Liver (tissue), 9 donors: ENCODE measurements around the gene PLB1. TPM values are rescaled to one million over a fixed set of nuclear protein-coding genes. Genes with fewer than 3 reads are reported as not detected.

ENCODE experiments used
- DNase-seq: peaks from one replicate; pipeline ENCODE4 v3.0.0-alpha.2; 2017; ENCODE audit warnings: low spot score
- H3K27ac ChIP-seq, 2 donors: one replicate each; pipeline ENCODE4 v1.7.0; 2013; ENCODE audit warnings: inconsistent platforms in 2 of 2, low read length in 2 of 2, control low read depth in 1 of 2, low read depth in 1 of 2, mild to moderate bottlenecking in 1 of 2
- H3K27me3 ChIP-seq, 4 donors: one replicate each; pipeline versions ENCODE4 v1.6.1 to v1.7.0; 2013; ENCODE audit warnings: low read length in 3 of 4, inconsistent platforms in 1 of 4, mild to moderate bottlenecking in 1 of 4, moderate library complexity in 1 of 4; ENCODE audit not compliant: control insufficient read depth in 4 of 4, insufficient read depth in 4 of 4
- H3K36me3 ChIP-seq, 4 donors: one replicate each; pipeline versions ENCODE4 v1.6.1 to v1.7.0; 2013; ENCODE audit warnings: low read length in 3 of 4, mild to moderate bottlenecking in 3 of 4, low read depth in 1 of 4, moderate library complexity in 1 of 4; ENCODE audit not compliant: control insufficient read depth in 4 of 4, insufficient read depth in 3 of 4
- H3K4me1 ChIP-seq, 4 donors: one replicate each; pipeline versions ENCODE4 v1.6.1 to v1.7.0; 2013; ENCODE audit warnings: low read length in 3 of 4, mild to moderate bottlenecking in 3 of 4, moderate library complexity in 1 of 4; ENCODE audit not compliant: control insufficient read depth in 4 of 4, insufficient read depth in 4 of 4
- H3K4me3 ChIP-seq, 3 donors: one replicate each; pipeline versions ENCODE4 v1.6.1 to v1.7.0; 2013; ENCODE audit warnings: low read length in 3 of 3, control low read depth in 1 of 3, low read depth in 1 of 3, mild to moderate bottlenecking in 1 of 3
- H3K9ac ChIP-seq, 2 donors: one replicate each; pipeline ENCODE4 v1.7.0; 2013; ENCODE audit warnings: low read length in 2 of 2, mild to moderate bottlenecking in 2 of 2, moderate library complexity in 2 of 2, control low read depth in 1 of 2, low read depth in 1 of 2
- H3K9me3 ChIP-seq, 4 donors: one replicate each; pipeline versions ENCODE4 v1.6.1 to v1.7.0; 2013; ENCODE audit warnings: low read length in 3 of 4; ENCODE audit not compliant: control insufficient read depth in 4 of 4
- ATF3 ChIP-seq: IDR thresholded peaks from 2 replicates; pipeline ENCODE4 v1.6.1; 2016; ENCODE audit warnings: antibody characterized with exemption
- CTCF ChIP-seq: fragments of 150-350 bp; IDR thresholded peaks from 2 replicates; pipeline ENCODE4 v1.5.1; 2017; ENCODE audit warnings: improper control_type of control experiment, low read depth, low read length; ENCODE audit not compliant: missing input control
- EGR1 ChIP-seq, 2 donors: IDR thresholded peaks; 2 replicates each; pipeline ENCODE4 v1.6.1; 2016 to 2018; ENCODE audit warnings: antibody characterized with exemption in 2 of 2, low read depth in 2 of 2
- FOXA1 ChIP-seq: IDR thresholded peaks from 2 replicates; pipeline ENCODE4 v1.6.1; 2016; ENCODE audit warnings: antibody characterized with exemption
- FOXA2 ChIP-seq: IDR thresholded peaks from 2 replicates; pipeline ENCODE4 v1.6.1; 2016; ENCODE audit warnings: antibody characterized with exemption
- GABPA ChIP-seq, 2 donors: IDR thresholded peaks in 1 of 2; conservative IDR thresholded peaks in 1 of 2; 2 replicates each; pipeline ENCODE4 v1.6.1; 2016; ENCODE audit warnings: antibody characterized with exemption in 2 of 2, mild to moderate bottlenecking in 1 of 2, moderate library complexity in 1 of 2
- HNF4A ChIP-seq, 2 donors: conservative IDR thresholded peaks; 2 replicates each; pipeline ENCODE4 v1.6.1; 2016; ENCODE audit warnings: antibody characterized with exemption in 2 of 2, mild to moderate bottlenecking in 2 of 2
- HNF4G ChIP-seq: IDR thresholded peaks from 2 replicates; pipeline ENCODE4 v1.6.1; 2016; ENCODE audit warnings: antibody characterized with exemption
- JUND ChIP-seq, 2 donors: IDR thresholded peaks; 2 replicates each; pipeline ENCODE4 v1.6.1; 2016; ENCODE audit warnings: antibody characterized with exemption in 2 of 2
- MAX ChIP-seq: IDR thresholded peaks from 2 replicates; pipeline ENCODE4 v1.6.1; 2016; ENCODE audit warnings: antibody characterized with exemption
- NR2F2 ChIP-seq: IDR thresholded peaks from 2 replicates; pipeline ENCODE4 v1.6.1; 2016; ENCODE audit warnings: antibody characterized with exemption
- RAD21 ChIP-seq, 2 donors: IDR thresholded peaks; 2 replicates each; pipeline ENCODE4 v1.6.1; 2016; ENCODE audit warnings: antibody characterized with exemption in 2 of 2, mild to moderate bottlenecking in 2 of 2
- REST ChIP-seq: IDR thresholded peaks from 2 replicates; pipeline ENCODE4 v1.6.1; 2016; ENCODE audit warnings: antibody characterized with exemption, mild to moderate bottlenecking
- RXRA ChIP-seq, 2 donors: IDR thresholded peaks; 2 replicates each; pipeline ENCODE4 v1.6.1; 2017 to 2018; ENCODE audit warnings: antibody characterized with exemption in 2 of 2, mild to moderate bottlenecking in 1 of 2
- SP1 ChIP-seq: IDR thresholded peaks from 2 replicates; pipeline ENCODE4 v1.6.1; 2018; ENCODE audit warnings: antibody characterized with exemption, mild to moderate bottlenecking
- TAF1 ChIP-seq: conservative IDR thresholded peaks from 2 replicates; pipeline ENCODE4 v1.6.1; 2016; ENCODE audit warnings: antibody characterized with exemption, mild to moderate bottlenecking
- YY1 ChIP-seq: IDR thresholded peaks from 2 replicates; pipeline ENCODE4 v1.6.1; 2016; ENCODE audit warnings: antibody characterized with exemption, mild to moderate bottlenecking
- ZBTB33 ChIP-seq: IDR thresholded peaks from 2 replicates; pipeline ENCODE4 v1.6.1; 2016; ENCODE audit warnings: antibody characterized with exemption
- WGBS: extraction: QIAGEN DNeasy Blood & Tissue Kit; methylation state at CpG from one replicate; pipeline ENCODE4 v1.1.7; 2013; 5-methylcytosine and 5-hydroxymethylcytosine counted together
- polyA plus RNA-seq, 2 donors: library from polyadenylated mRNA; stranded (reverse) in 1 of 2; unstranded in 1 of 2; fragments of 200-250 nt in 1 of 2; fragments of >200 nt in 1 of 2; fragmentation: Nextera tagmentation in 1 of 2; extraction: Ambion mirVana in 1 of 2; gene quantifications; one replicate each; pipeline versions ENCODE4 v1.2.1 to v1.2.3, GENCODE V29; 2013 to 2015
- total RNA-seq, 2 donors: library from RNA; depleted of rRNA; stranded (reverse); fragments of >200 nt; gene quantifications; one replicate each; pipeline ENCODE4 v1.2.3, GENCODE V29; 2014
- donor health status: healthy.
- donor health status: healthy.
- donor health status: healthy.
- donor health status: healthy.
- donor health status: healthy.

PLB1 gene
- total and polyA plus RNA-seq, 4 donors: 0.58 to 4.5 (median 1.6) TPM

GRCh38 chr2:28577791-28578680 is 82.2 kb downstream of the PLB1 start:
- DNase-seq: no peak
- Histone ChIP-seq H3K36me3 (no peaks in the 10 kb centered on the region), H3K4me3 (no peak overlapping the region), H3K4me1 (no peaks in the 10 kb centered on the region), H3K27me3 (no peaks in the 10 kb centered on the region), H3K9me3 (no peaks in the 10 kb centered on the region), H3K9ac (no peak overlapping the region), H3K27ac (no peak overlapping the region)
- 90% methylated on average over 16 of the region's 16 CpGs for WGBS
- TF ChIP-seq RXRA (IDR thresholded peaks at IDR 0.05) (no peak), RAD21 (IDR thresholded peaks at IDR 0.05) (no peak), HNF4A (conservative IDR thresholded peaks at IDR 0.05) (no peak), YY1 (no peak), NR2F2 (no peak), CTCF (no peak), ZBTB33 (no peak), HNF4G (no peak), JUND (IDR thresholded peaks at IDR 0.05) (no peak), FOXA1 (no peak), FOXA2 (no peak), MAX (no peak), TAF1 (no peak), SP1 (no peak), GABPA (IDR thresholded peaks at IDR 0.05 in 1 of 2, conservative IDR thresholded peaks at IDR 0.05 in 1 of 2) (no peak), ATF3 (no peak), EGR1 (IDR thresholded peaks at IDR 0.05; ENCODE audit: low read depth in 2 of 2) (no peak), REST (no peak)
